HG03045 (cell line): ENCODE results near the gene FBXO21.
"Not testable (repeated sequence)": the region's sequence is repeated elsewhere in the genome, so short reads cannot be mapped to it uniquely, and the experiment has no call there.

ENCODE experiments used
- ATAC-seq: cut with Tn5 transposase; IDR thresholded peaks from one replicate; pipeline ENCODE4 v1.9.1; 2021; ENCODE audit warnings: mild to moderate bottlenecking, moderate library complexity; ENCODE audit not compliant: unreplicated experiment

FBXO21 gene

DNA sequence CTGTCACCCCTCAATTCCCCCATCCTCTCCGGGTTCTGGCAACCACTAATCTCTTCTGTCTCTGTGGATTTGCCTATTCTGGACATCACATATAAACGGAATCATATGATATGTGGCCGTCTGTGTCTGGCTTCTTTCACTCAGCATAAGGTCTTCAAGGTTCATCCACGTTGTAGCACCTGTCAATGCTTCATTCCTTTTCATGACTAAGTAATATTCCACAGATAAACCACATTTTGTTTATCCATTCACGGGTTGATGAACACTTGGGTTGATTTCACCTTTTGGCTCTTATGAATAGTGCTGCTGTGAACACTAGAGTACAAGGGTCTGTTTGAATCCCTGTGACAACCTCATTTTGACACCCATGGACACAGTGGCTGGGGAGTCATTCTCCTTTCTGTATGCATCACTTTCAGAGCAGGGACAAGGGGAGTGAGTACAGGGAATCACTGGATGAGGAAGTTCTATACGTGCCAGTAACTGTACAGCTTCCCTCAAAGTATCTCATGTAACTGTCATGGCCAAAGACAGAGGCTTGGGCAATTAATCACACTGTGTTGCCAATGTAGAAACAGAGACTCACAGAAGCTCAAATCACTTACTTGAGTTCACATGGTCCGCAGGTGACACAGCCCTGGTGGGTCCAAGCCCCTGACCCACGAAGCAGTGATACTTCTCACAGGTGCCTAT lies 80.2 kb downstream of the FBXO21 start:
- no peak for ATAC-seq

DNA sequence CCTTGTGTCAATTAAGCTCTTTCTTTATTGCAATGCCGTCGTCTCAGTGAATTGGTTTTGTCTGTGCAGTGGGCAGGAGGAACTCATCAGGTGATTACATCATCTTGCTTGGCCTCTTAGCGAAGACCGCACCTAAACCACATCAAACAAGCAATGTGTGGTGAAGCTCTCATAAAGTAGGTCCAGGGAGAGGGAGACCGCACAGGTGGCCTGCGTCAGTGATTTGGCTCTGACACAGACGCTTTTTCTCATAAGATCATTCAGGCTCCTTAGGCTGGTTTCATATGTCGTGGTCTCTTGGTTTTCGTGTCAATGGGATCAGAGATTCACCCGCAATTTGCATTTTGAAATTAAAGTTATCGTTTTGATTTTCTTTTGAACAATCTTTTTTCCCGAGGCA lies 84.4 kb downstream of the FBXO21 start:
- no peak for ATAC-seq

DNA sequence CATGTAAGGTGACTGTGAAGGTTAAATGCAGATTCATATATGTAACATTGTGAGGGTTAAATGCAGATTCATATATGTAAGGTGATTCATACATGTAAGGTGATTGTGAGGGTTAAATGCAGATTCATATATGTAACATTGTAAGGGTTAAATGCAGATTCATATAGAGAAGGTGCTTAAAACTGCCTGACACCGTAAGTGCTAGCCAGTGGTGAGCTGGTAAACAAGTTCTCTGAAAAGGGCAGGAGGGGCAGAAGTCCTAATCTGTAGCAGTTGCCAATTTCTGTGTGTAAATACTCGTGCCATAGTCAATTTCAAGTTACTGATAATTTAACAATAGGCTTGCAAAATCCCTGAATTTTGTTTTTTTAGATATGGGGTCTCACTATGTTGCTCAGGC lies 86.3 kb downstream of the FBXO21 start:
- not testable (repeated sequence) for ATAC-seq

DNA sequence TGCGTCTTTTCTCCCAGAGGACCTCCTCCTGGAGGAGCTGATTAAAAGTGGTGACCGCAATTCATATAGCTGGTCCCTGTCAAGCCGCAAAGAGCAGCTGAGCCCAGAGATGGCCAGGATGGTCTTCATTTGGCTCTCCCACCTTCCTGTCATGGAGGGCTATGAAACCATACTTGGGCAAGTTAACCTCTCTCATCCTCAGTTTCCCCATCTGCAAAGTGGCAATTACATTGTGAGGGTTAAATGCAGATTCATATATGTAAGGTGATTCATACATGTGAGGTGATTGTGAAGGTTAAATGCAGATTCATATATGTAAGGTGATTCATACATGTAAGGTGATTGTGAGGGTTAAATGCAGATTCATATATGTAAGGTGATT lies 87.5 kb downstream of the FBXO21 start:
- no peak for ATAC-seq

DNA sequence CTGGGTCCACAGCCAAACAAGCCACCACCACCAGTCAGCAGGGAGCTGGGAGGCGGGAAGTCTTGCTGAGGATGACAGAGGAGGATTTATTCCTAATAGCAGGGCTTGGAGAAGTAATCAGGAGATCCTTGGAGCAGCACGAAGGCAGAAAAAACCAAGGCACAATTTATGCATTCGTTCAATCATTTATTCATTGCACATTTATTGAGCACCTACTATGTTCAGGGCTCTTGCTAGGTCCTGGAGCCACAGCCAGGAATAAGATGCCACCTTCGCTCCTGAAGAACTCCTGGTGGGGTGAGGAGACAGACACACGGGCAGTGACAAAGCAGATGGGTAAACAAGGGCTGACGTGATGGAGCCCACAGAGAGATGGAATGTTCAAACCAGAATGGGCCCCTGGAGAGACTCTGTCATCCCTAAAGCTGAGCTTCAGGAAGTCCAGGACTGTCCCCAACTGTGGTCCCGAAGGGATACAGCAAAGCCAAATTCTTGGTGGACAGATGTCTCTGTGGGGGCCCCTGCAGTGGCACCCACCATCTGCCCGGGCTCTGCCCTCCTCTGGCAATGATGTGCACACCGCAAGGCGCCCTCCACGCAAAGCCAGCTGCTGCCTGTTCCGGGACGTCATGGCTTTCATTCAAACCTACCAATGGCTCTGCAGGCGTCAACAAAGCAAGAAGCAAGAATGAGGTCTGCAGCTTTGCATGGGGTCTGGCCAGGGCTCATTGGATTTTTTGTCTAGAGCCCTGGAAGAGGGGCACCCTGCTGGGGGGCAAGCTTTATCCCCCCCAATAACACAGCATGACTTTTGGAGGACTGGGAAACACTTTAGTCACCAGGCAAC lies 88.1 kb downstream of the FBXO21 start:
- ATAC-seq = no peak

DNA sequence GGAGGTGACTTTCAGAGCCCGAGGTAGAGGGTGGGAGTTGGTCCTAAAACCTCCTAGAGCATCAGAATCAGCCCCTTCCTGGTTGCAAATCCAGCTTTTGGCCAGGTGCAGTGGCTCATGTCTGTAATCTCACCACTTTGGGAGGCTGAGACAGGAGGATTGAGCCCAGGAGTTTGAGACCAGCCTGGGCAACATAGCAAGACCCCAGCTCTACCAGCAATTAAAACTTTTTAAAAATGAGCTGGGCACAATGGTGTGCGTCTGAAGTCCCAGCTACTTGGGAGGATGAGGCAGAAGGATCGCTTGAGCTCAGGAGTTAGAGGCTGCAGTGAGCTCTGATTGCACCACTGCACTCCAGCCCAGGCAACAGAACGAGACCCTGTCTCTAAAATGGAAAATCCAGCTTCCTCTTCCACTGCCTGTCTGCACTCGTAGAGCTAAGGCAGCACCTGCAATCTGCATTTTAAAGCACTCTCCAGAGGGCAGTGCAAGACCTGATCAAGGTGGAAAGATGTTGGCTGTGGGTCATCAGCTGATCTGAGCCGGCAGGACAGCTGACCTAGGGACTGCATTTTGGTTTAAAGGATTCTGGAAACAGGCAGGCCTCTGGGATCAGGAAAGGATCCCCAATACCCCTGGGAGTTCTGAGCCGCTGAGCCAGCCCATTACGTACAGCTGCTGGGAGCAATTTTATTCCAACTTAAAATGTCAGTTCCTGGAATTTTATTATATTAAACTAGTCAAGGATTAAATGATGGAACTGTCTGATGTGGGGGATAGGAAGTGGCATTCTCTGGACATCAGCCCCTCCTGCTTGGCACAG lies 89.2 kb downstream of the FBXO21 start:
- ATAC-seq = no peak

DNA sequence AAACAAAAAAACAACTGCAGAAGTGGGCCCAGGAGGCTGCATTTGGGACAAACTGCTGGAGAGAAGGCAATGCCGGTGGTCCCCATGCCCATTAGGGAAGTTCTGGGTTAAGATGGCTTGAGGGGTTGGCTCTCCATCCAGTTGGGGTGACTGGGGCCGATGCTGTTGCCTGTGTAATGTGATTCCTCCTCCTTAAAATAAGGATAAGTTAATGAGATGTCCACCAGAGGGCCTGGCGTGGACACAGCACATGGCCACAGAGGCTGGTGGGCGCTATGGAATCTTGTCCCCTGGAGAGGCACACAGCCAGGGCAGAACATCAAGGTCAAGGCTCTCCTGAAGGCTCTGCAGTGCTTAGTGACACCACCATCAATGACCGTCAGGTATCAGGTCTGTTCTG lies 90.0 kb downstream of the FBXO21 start:
- no peak for ATAC-seq

DNA sequence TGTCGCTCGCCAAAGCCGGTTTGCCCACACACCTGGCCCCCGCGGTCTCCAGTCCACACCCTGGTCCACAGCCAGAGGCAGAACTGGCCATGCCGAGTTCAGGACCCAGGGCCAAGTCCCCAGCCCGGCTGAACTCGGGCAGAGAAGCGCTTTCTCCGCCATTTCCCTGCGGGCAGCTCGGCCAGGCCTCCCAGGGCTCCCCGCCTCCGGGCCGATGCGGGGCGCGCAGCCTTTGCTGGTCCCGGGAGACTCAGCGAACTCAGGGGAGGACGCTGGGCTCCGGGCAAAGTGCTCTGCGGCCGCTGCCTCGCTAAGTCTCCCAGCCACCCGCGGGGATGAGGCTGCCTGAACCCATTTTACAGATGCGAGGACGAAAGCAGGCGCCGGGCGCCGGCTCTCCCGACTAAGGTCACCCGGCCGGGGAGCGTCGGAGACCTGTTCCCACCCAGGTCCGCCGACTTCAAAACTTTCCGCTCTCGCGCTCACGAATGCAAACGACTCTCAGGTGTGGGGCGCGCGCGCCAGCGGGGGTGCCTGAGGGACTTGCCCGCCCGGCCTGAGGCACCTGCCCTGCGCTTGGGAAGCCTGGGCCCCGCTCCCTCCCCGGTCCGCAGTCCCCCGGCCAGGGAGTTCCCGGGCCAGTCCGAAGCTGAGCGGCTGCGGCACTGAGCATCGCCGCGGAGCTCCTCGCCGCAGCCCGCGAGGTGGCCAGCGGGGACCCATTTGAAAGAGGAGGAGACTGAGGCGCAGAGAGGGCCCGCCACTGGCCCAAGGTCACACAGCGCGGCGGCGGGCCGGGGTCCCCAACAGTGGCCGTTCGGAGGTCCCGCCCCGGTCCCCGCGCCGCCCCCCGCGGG lies 91.7 kb downstream of the FBXO21 start:
- ATAC-seq = peak; percentile 42

DNA sequence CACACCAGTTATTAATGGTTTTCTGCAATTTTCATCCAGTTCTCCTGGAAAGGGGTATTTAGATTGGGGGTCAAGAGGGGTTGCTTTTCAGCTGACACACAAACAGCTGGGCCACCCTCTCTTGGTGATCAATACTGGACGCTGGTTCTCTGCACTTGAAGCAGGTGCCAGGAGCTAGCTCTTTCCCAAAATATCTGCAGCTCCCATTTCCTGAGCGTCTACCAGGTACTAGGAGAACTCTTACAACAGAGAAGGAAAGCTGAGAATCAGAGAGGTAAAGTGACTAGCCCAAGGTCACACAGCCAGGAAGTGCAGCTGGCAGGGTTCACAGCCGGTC lies 92.3 kb downstream of the FBXO21 start:
- no peak for ATAC-seq

DNA sequence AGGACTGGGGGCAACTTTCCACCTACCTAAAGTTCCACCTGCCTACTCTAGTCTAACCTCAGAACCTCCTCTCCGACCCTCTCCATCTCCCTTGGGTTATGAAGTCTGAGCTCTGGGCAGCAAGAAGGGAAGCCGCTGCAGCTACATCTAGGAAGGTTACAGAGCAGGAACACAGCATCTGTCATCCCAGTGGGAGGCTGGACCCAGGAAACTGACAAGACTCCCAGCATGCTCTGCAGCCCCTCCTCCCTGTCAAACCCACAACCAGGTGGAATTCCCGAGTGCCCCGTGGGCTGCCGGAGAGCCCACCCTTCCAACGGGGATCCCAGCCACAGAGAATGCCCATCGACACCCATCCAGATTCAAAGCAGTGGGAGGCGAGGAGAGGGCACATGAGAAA lies 93.1 kb downstream of the FBXO21 start:
- ATAC-seq = no peak

DNA sequence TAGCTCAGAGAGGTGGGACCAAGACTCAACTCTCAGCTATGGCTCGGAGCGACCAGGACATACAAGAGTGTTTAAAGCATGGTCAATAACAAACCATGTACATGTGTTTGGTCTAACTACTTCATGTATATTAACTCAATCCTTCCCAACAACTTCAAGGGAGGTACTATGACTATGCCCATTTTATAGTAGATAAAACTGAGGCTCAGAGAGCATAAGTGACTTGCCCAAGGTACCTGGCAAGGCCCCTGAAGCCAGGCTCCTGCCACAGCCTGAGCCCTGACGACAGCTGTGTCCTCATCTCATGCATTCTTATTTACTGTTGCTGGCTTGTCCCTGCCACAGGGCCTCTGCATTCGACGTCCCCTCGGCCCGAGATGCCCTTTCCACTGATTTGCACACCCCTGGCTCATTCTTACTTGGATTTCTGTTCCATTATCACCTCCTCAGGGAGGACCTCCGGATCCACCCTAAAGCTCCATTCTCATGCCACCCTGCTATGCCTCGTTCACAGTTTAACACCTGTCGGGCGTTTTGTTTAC lies 93.7 kb downstream of the FBXO21 start:
- no peak for ATAC-seq

DNA sequence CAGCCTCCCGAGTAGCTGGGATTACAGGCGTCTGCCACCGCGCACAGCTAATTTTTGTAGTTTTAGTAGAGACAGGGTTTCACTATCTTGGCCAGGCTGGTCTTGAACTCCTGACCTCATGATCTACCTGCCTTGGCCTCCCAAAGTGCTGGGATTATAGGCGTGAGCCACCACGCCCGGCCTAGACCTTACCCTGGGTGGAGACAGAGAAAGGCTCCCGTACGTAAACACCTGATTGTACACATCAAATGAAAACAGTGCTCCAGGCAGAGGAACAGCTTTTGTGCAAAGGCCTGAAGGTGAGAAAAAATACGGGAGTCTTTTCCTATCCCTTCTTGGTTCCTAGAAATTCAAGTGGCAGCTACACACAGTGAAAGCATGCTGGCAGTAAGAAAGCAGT lies 95.1 kb downstream of the FBXO21 start:
- not testable (repeated sequence) for ATAC-seq

DNA sequence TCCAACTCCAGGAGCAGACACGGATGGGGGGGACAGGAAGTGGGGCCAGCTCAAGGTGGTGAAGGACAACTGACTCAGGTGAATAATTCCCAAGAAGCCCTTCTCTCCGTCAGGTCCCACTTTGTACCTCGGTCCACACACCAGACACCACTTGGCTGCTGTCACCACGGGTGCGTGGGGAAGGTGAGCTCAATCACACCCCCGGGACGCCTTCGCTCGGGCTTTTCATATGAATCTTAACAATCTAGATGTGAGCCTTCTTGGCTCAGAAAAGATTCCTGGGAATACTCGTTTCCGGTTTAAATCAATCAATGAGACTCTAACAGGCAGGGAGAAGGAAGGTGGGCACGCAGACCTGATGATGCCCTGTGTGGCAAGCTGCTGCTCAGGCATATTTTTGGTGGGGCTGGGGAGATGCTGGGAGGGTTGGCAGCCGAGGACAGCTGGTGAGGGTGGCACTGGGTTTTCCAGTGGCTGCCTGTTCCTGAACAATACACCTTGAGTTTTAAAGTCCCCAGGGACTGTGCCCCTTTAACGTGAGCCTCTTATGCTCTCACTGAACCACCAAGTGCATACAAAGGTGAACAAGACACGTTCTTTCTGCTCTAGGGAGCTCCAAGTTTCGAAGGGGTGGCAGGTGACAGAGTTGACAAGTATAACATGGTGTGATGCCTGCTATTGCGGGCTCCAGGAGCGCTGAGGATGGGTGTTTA lies 96.2 kb downstream of the FBXO21 start:
- ATAC-seq = no peak

DNA sequence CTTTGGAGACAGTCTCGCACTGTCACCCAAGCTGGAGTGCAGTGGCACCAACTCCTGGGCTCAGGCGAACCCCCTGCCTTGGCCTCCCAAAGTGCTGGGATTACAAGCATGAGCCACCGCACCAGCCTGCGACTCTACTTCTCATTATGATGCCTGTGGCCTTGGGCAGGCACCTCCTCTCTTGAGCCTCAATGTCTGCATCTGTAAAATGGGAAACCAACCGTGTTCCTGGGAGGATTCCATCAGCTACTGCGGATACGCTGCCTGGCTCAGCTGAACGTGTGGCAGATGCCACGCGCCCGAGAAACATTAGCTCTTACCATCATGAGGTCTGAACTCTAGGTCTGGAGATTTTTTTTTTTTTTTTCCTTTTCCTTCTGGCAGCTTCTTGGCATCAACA lies 96.8 kb downstream of the FBXO21 start:
- no peak for ATAC-seq

DNA sequence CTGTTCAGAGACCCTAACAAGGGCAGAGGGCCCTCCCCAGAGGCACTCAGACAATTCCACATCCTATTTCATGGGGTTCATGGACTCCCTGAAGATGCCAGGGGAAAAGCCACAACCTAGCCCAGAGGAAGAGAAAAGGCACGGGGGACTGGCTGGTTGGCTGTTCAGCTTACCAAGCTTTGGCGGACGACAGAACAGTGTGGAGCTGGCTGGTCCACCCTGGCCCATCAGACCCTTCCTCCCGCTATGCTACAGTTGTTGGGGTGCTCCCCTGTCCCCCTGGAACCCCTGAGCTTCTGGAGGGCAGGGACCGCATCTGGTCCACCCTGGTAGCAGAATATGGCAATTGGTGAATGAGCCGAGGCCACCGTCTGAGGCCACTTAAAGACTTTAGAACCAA lies 97.4 kb downstream of the FBXO21 start:
- no peak for ATAC-seq

DNA sequence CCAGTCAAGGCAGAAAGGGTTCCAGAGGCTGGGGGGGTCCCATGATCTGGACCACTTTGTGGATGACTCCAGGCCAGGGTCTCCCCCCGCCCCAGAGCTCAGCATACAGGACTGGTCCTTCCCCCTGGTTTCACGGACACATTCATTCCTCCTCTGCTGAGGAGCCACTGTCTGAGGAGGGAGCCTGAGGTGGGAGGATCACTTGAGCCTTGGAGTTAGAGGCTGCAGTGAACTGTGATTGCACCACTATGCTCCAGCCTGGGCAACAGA lies 97.8 kb downstream of the FBXO21 start:
- no peak for ATAC-seq
